ENCODE data around the gene RAMP3.

GRCh38 chr7:45176091-45176490 is 18.5 kb downstream of the RAMP3 start:
- TF ChIP-seq CTCF (IDR thresholded peaks at IDR 0.05) (no peak), POLR2A (IDR thresholded peaks at IDR 0.05) (no peak), POLR2AphosphoS5 (IDR thresholded peaks at IDR 0.05) (no peak)

All from suprapubic skin (tissue), 4 donors.